Fibroblast of lung (primary cell): Measurements from ENCODE around the gene C1QTNF7. TPM values are rescaled to one million over a fixed set of nuclear protein-coding genes. Genes with fewer than 3 reads are reported as not detected.

Source experiments
- DNase-seq, 2 donors: peaks; one replicate each; pipeline versions ENCODE4 v3.0.0 to v3.0.0-alpha.2; 2010; ENCODE audit warnings: low read depth in 2 of 2
- H2AFZ ChIP-seq: 2 replicates; pipeline ENCODE4 v1.5.1; 2012; ENCODE audit warnings: low read length, control low read depth, inconsistent platforms
- H3K27ac ChIP-seq: 2 replicates; pipeline ENCODE4 v1.5.1; 2011; ENCODE audit warnings: low read length, control low read depth; ENCODE audit not compliant: insufficient read depth
- H3K27me3 ChIP-seq: 2 replicates; pipeline ENCODE4 v1.5.1; 2011; ENCODE audit warnings: mild to moderate bottlenecking, low read length; ENCODE audit not compliant: control insufficient read depth, insufficient read depth
- H3K36me3 ChIP-seq: 2 replicates; pipeline ENCODE4 v1.5.1; 2011; ENCODE audit warnings: low read length; ENCODE audit not compliant: control insufficient read depth, insufficient read depth
- H3K4me1 ChIP-seq: 2 replicates; pipeline ENCODE4 v1.5.1; 2011; ENCODE audit warnings: low read length; ENCODE audit not compliant: control insufficient read depth, insufficient read depth; ENCODE audit errors: extremely low read depth
- H3K4me2 ChIP-seq: 2 replicates; pipeline ENCODE4 v1.5.1; 2011; ENCODE audit warnings: low read length, control low read depth; ENCODE audit not compliant: insufficient read depth; ENCODE audit errors: extremely low read depth
- H3K4me3 ChIP-seq, 4 experiments: fragments of 200-600 bp in 1 of 4; sonication (generic) in 1 of 4; replicated peaks in 1 of 4; 2 replicates each; pipeline ENCODE4 v1.5.1; 2011 to 2016; ENCODE audit warnings: low read length in 4 of 4, low read depth in 3 of 4, mild to moderate bottlenecking in 3 of 4, control low read depth in 2 of 4, inconsistent platforms in 1 of 4, mixed read lengths in 1 of 4; ENCODE audit not compliant: insufficient read depth in 1 of 4; ENCODE audit errors: control extremely low read depth in 1 of 4
- H3K79me2 ChIP-seq: 2 replicates; pipeline ENCODE4 v1.5.1; 2012; ENCODE audit warnings: mild to moderate bottlenecking, low read length, inconsistent platforms; ENCODE audit not compliant: control insufficient read depth, insufficient read depth
- H3K9ac ChIP-seq: 2 replicates; pipeline ENCODE4 v1.5.1; 2011; ENCODE audit warnings: mild to moderate bottlenecking, low read length, control low read depth; ENCODE audit not compliant: insufficient read depth
- H3K9me3 ChIP-seq: 2 replicates; pipeline ENCODE4 v1.5.1; 2012; ENCODE audit warnings: low read depth, low read length; ENCODE audit not compliant: control insufficient read depth, insufficient read depth
- H4K20me1 ChIP-seq: 2 replicates; pipeline ENCODE4 v1.5.1; 2011; ENCODE audit warnings: low read length; ENCODE audit not compliant: control insufficient read depth, insufficient read depth; ENCODE audit errors: extremely low read depth
- CTCF ChIP-seq, 2 donors: IDR thresholded peaks in 1 of 2; conservative IDR thresholded peaks in 1 of 2; 1 replicate in 1 of 2; 2 replicates in 1 of 2; pipeline ENCODE4 v1.5.1; 2011 to 2012; ENCODE audit warnings: low read length in 2 of 2, control low read depth in 1 of 2, inconsistent platforms in 1 of 2, low read depth in 1 of 2, mild to moderate bottlenecking in 1 of 2
- EZH2 ChIP-seq: IDR thresholded peaks from 2 replicates; pipeline ENCODE4 v1.5.1; 2012; ENCODE audit warnings: low read length, control low read depth, mild to moderate bottlenecking; ENCODE audit errors: missing control alignments
- polyA plus RNA-seq, 2 donors: library from polyadenylated mRNA; depleted of rRNA in 1 of 2; stranded (reverse) in 1 of 2; unstranded in 1 of 2; fragments of >200 nt; gene quantifications; 2 replicates each; pipeline ENCODE4 v1.2.1, GENCODE V29; 2011 to 2012; ENCODE audit warnings: missing spikeins in 1 of 2
- total RNA-seq: library from RNA; depleted of rRNA; stranded (reverse); fragments of >200 nt; gene quantifications from 2 replicates; pipeline ENCODE4 v1.2.1, GENCODE V29; 2014

Gene C1QTNF7
- total and polyA plus RNA-seq, 2 donors (not counting 1 experiment from before 2014, with no cell fraction given): 3.0 to 4.9 TPM

DNA sequence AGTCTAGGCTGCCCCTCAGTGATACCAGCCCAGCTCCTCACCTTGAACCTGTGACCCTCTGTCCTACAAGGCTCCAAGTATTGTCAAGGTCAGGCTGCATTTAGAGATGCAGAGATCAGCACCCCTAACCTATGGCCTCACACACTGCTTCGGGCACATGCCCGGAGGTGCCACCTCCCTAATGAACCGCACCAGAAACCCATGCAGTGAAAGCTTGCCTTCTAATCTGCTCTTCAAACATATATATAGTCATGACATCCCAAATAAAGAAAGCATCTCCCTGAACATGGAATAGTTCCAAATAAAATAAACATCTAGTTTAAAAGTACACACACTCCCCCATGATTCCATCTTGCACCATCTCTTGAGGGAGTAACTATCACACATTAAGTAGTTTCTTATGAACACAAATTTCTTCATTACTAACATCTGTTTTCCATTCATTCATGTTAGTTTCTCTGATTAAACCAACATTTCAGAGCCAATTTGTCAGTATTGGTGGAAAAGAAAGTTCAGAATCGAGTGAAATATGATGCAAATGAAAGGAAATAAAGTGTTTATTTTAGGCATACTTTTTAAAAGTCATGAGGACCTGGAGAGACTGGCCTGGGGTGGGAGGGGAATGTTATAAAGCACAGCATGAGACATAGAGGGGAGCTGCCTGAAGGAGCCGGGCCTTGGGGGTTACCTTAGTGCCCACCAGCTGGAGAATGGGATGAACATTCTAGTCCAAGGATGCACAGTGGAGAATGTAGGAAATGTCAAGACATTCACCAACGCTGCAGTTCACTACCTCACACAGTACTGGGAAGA, 61.0 kb downstream of the C1QTNF7 start:
- TF ChIP-seq CTCF (conservative IDR thresholded peaks at IDR 0.05 in 1 of 2, IDR thresholded peaks at IDR 0.05 in 1 of 2; ENCODE audit: low read depth in 1 of 2, low read length in 2 of 2) (no peak), EZH2 (no peak)
- H3K79me2 ChIP-seq: no peaks in the 10 kb centered on the region
- no peaks in the 10 kb centered on the region for H3K9me3 ChIP-seq
- peaks cover 9% of the 10 kb centered on the region for H3K4me1 ChIP-seq
- H4K20me1 ChIP-seq: no peaks in the 10 kb centered on the region
- no peak overlapping the region for H2AFZ ChIP-seq
- no peaks in the 10 kb centered on the region for H3K27me3 ChIP-seq
- peak overlapping the region; percentile 51 for H3K27ac ChIP-seq
- no peak overlapping the region for H3K9ac ChIP-seq
- H3K4me3 ChIP-seq: no peak overlapping the region
- DNase-seq: peak; percentile 70 to 98
- H3K4me2 ChIP-seq: peak overlapping the region; percentile 75
- H3K36me3 ChIP-seq: no peaks in the 10 kb centered on the region

DNA sequence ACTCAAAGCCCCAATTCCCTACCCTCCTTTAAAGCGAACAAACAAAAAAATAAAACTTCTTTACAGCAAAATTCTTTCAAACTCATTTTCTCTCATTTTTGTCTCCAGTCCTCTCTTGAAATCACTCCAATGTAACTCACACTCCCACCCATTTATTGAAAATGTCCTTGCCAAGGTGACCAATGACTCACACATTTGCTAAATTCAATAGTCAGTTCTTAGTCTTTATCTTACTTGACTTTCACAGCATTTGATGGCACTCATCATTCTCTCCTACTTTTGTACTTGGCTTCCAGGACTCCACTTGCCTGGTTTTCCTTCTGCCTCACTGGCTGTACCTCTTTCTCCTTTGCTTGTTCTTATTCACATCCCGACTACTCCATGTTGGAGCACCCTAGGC, 61.7 kb downstream of the C1QTNF7 start:
- Histone ChIP-seq H3K9ac (no peak overlapping the region), H3K27ac (peak overlapping the region; percentile 48), H3K79me2 (no peaks in the 10 kb centered on the region), H3K4me1 (peaks cover 9% of the 10 kb centered on the region), H3K36me3 (no peaks in the 10 kb centered on the region), H3K4me3 (no peak overlapping the region), H2AFZ (no peak overlapping the region), H3K9me3 (no peaks in the 10 kb centered on the region), H3K27me3 (no peaks in the 10 kb centered on the region), H3K4me2 (peak overlapping the region; percentile 75), H4K20me1 (no peaks in the 10 kb centered on the region)
- TF ChIP-seq CTCF (conservative IDR thresholded peaks at IDR 0.05 in 1 of 2, IDR thresholded peaks at IDR 0.05 in 1 of 2; ENCODE audit: low read depth in 1 of 2, low read length in 2 of 2) (no peak), EZH2 (no peak)
- peak in 1 of 2 donors; percentile 36 for DNase-seq

- Histone ChIP-seq H3K4me3 (no peak overlapping the region), H3K9me3 (no peaks in the 10 kb centered on the region), H3K9ac (no peak overlapping the region), H3K27me3 (no peaks in the 10 kb centered on the region), H4K20me1 (no peaks in the 10 kb centered on the region), H3K27ac (no peak overlapping the region), H3K4me2 (no peak overlapping the region), H3K36me3 (no peaks in the 10 kb centered on the region), H2AFZ (no peak overlapping the region), H3K79me2 (no peaks in the 10 kb centered on the region), H3K4me1 (peaks cover 8% of the 10 kb centered on the region)
- TF ChIP-seq CTCF (conservative IDR thresholded peaks at IDR 0.05 in 1 of 2, IDR thresholded peaks at IDR 0.05 in 1 of 2; ENCODE audit: low read depth in 1 of 2, low read length in 2 of 2) (no peak), EZH2 (no peak)
- DNase-seq: peak; percentile 14 to 21
Observed at GRCh38 chr4:15493411-15493810, 65.6 kb downstream of the C1QTNF7 start.
